GM21390 (cell line): ENCODE results near the gene FBXO15.

ENCODE experiments used
- ATAC-seq: cut with Tn5 transposase; IDR thresholded peaks from one replicate; pipeline ENCODE4 v1.9.1; 2021; ENCODE audit not compliant: unreplicated experiment

The FBXO15 gene

GRCh38 chr18:74064510-74064909, 83.1 kb downstream of the FBXO15 start:
- no peak for ATAC-seq

GRCh38 chr18:74063557-74063956, 84.1 kb downstream of the FBXO15 start:
- no peak for ATAC-seq

- peak; percentile 62 for ATAC-seq
Observed at GRCh38 chr18:74063023-74063422, 84.6 kb downstream of the FBXO15 start.

- ATAC-seq = no peak
Observed at GRCh38 chr18:74062037-74062436, 85.6 kb downstream of the FBXO15 start.

GRCh38 chr18:74060579-74060978, 87.1 kb downstream of the FBXO15 start:
- no peak for ATAC-seq

- no peak for ATAC-seq
Observed at GRCh38 chr18:74050807-74051206, 96.8 kb downstream of the FBXO15 start.

- ATAC-seq = peak; percentile 94
Observed at GRCh38 chr18:74040459-74041332, 106.9 kb downstream of the FBXO15 start.

- no peak for ATAC-seq
Observed at GRCh38 chr18:74040008-74040407, 107.6 kb downstream of the FBXO15 start.

GRCh38 chr18:74029161-74029560, 118.5 kb downstream of the FBXO15 start:
- ATAC-seq = no peak
